ENCODE data around the gene SBF1.

GRCh38 chr22:50517495-50518260, 42.8 kb upstream of the SBF1 start:
- TF ChIP-seq, protein P1, sequence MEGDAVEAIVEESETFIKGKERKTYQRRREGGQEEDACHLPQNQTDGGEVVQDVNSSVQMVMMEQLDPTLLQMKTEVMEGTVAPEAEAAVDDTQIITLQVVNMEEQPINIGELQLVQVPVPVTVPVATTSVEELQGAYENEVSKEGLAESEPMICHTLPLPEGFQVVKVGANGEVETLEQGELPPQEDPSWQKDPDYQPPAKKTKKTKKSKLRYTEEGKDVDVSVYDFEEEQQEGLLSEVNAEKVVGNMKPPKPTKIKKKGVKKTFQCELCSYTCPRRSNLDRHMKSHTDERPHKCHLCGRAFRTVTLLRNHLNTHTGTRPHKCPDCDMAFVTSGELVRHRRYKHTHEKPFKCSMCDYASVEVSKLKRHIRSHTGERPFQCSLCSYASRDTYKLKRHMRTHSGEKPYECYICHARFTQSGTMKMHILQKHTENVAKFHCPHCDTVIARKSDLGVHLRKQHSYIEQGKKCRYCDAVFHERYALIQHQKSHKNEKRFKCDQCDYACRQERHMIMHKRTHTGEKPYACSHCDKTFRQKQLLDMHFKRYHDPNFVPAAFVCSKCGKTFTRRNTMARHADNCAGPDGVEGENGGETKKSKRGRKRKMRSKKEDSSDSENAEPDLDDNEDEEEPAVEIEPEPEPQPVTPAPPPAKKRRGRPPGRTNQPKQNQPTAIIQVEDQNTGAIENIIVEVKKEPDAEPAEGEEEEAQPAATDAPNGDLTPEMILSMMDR (IDR thresholded peaks at IDR 0.05): no peak
- TF ChIP-seq EP300 (IDR thresholded peaks at IDR 0.05): no peak

Data from esophagus muscularis mucosa (tissue), 3 donors.